Measurements from ENCODE around the gene DPP3. TPM values are rescaled to one million over a fixed set of nuclear protein-coding genes. Genes with fewer than 3 reads are reported as not detected.

Gene DPP3
- total and polyA plus RNA-seq, 2 donors (not counting 1 experiment from before 2014, with no cell fraction given): 21.5 to 40.6 TPM

DNA sequence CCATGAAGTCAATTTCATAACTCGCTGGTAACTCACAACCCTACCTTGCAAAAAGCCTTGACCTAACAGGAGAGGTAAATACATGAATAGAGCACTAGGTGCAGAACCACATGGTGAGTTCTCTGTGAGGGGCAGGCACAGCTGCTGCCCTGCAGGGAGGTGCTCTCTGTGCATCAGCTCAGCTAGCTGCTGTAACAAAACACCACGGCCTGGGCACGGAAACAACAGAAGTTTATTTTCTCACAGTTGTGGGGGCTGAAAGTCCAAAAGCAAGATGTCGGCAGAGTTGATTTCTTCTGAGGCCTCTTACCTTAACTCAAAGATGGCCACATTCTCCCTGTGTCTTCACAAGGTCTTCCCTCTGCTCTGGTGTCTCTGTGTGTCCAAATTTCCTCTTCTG is 28.6 kb upstream of the DPP3 start:
- Mint-ChIP-seq H3K27ac (no peak overlapping the region), H3K4me3 (no peak overlapping the region), H3K27me3 (peaks cover 8% of the 10 kb centered on the region), H3K4me1 (peaks cover 9% of the 10 kb centered on the region), H3K9me3 (ENCODE audit: insufficient read depth) (no peaks in the 10 kb centered on the region)
- ChIA-PET POLR2A (no interaction called here), CTCF (no interaction called here)
- no peak for ATAC-seq (ENCODE audit: low read depth)
- Histone ChIP-seq H3K9ac (ENCODE audit: low read length) (no peak overlapping the region), H3K9me3 (ENCODE audit: control extremely low read depth in 1 of 3, control insufficient read depth in 2 of 3, insufficient read depth in 1 of 3, low read length in 2 of 3) (no peaks in the 10 kb centered on the region), H3K4me1 (ENCODE audit: control insufficient read depth in 2 of 2, insufficient read depth in 2 of 2, low read length in 2 of 2) (peaks cover 9 to 14% of the 10 kb centered on the region in 2 donors), H3K27ac (ENCODE audit: low read length in 2 of 2) (no peak overlapping the region), H2AFZ (ENCODE audit: insufficient read depth, low read depth, low read length, poor library complexity, severe bottlenecking) (no peak overlapping the region), H3K27me3 (replicated peaks in 1 of 4; ENCODE audit: control extremely low read depth in 1 of 4, control insufficient read depth in 3 of 4, insufficient read depth in 4 of 4, low read length in 3 of 4) (peaks cover 0 to 3% (median 0%) of the 10 kb centered on the region in 4 experiments), H3K36me3 (replicated peaks in 1 of 2; ENCODE audit: control extremely low read depth in 1 of 2, control insufficient read depth in 1 of 2, extremely low read depth in 1 of 2, insufficient read depth in 2 of 2, low read length in 1 of 2) (no peaks in the 10 kb centered on the region), H3K4me3 (ENCODE audit: control extremely low read depth in 1 of 5, extremely low read depth in 1 of 5, insufficient read depth in 1 of 5, low read depth in 2 of 5, low read length in 4 of 5) (no peak overlapping the region), H4K20me1 (ENCODE audit: control insufficient read depth, insufficient read depth, low read length, poor library complexity, severe bottlenecking) (no peaks in the 10 kb centered on the region), H3K4me2 (replicated peaks; ENCODE audit: low read depth, low read length, poor library complexity, severe bottlenecking) (no peak overlapping the region), H3K79me2 (ENCODE audit: control insufficient read depth, insufficient read depth, low read length) (no peaks in the 10 kb centered on the region)
- DNase-seq: no peak
- WGBS (ENCODE audit: insufficient coverage): 93% methylated on average over 3 of the region's 4 CpGs
- TF ChIP-seq, protein P1, sequence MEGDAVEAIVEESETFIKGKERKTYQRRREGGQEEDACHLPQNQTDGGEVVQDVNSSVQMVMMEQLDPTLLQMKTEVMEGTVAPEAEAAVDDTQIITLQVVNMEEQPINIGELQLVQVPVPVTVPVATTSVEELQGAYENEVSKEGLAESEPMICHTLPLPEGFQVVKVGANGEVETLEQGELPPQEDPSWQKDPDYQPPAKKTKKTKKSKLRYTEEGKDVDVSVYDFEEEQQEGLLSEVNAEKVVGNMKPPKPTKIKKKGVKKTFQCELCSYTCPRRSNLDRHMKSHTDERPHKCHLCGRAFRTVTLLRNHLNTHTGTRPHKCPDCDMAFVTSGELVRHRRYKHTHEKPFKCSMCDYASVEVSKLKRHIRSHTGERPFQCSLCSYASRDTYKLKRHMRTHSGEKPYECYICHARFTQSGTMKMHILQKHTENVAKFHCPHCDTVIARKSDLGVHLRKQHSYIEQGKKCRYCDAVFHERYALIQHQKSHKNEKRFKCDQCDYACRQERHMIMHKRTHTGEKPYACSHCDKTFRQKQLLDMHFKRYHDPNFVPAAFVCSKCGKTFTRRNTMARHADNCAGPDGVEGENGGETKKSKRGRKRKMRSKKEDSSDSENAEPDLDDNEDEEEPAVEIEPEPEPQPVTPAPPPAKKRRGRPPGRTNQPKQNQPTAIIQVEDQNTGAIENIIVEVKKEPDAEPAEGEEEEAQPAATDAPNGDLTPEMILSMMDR (IDR thresholded peaks at IDR 0.05): no peak
- TF ChIP-seq EZH2 (IDR thresholded peaks at IDR 0.05; ENCODE audit: borderline replicate concordance, insufficient read depth, low read depth, low read length, poor library complexity, severe bottlenecking): no peak
- intact Hi-C loops (cut with micrococcal nuclease): no loop called here

DNA sequence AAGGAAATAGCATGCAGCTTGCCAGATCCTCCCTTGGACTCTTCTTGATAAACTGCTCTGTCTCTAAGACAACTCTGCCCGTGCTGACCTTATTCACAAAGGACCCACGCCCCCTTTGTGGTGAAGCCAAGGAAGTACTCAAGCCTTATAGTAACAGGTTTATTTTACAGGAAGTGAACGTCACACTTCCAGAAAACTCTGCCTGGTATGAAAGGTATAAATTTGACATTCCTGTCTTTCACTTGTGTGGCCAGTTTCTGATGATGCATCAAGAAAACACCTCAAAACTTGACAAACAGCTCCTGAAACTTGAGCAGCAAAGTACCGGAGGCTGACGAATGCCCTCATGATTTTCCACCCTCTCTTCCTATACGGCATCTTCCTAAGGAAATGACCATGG is 26.0 kb upstream of the DPP3 start:
- Mint-ChIP-seq H3K27me3 (peaks cover 8% of the 10 kb centered on the region), H3K9me3 (ENCODE audit: insufficient read depth) (no peaks in the 10 kb centered on the region), H3K4me3 (no peak overlapping the region), H3K4me1 (peaks cover 27% of the 10 kb centered on the region), H3K27ac (no peak overlapping the region)
- ChIA-PET CTCF (no interaction called here), POLR2A (no interaction called here)
- 73% methylated on average over 3 of the region's 6 CpGs for WGBS (ENCODE audit: insufficient coverage)
- intact Hi-C loops (cut with micrococcal nuclease): no loop called here
- no peak overlapping the region for H2AFZ ChIP-seq (ENCODE audit: insufficient read depth, low read depth, low read length, poor library complexity, severe bottlenecking)
- H3K27ac ChIP-seq (ENCODE audit: low read length in 2 of 2): no peak overlapping the region
- ATAC-seq (ENCODE audit: low read depth) (no peak), DNase-seq (no peak)
- H3K36me3 ChIP-seq (replicated peaks in 1 of 2; ENCODE audit: control extremely low read depth in 1 of 2, control insufficient read depth in 1 of 2, extremely low read depth in 1 of 2, insufficient read depth in 2 of 2, low read length in 1 of 2): no peaks in the 10 kb centered on the region
- H3K9ac ChIP-seq (ENCODE audit: low read length): no peak overlapping the region
- H4K20me1 ChIP-seq (ENCODE audit: control insufficient read depth, insufficient read depth, low read length, poor library complexity, severe bottlenecking): no peaks in the 10 kb centered on the region
- no peak overlapping the region for H3K4me2 ChIP-seq (replicated peaks; ENCODE audit: low read depth, low read length, poor library complexity, severe bottlenecking)
- no peaks in the 10 kb centered on the region for H3K9me3 ChIP-seq (ENCODE audit: control extremely low read depth in 1 of 3, control insufficient read depth in 2 of 3, insufficient read depth in 1 of 3, low read length in 2 of 3)
- TF ChIP-seq, protein P1 (IDR thresholded peaks at IDR 0.05): no peak
- TF ChIP-seq EZH2 (IDR thresholded peaks at IDR 0.05; ENCODE audit: borderline replicate concordance, insufficient read depth, low read depth, low read length, poor library complexity, severe bottlenecking): no peak
- H3K27me3 ChIP-seq (replicated peaks in 1 of 4; ENCODE audit: control extremely low read depth in 1 of 4, control insufficient read depth in 3 of 4, insufficient read depth in 4 of 4, low read length in 3 of 4): no peaks in the 10 kb centered on the region
- no peak overlapping the region for H3K4me3 ChIP-seq (ENCODE audit: control extremely low read depth in 1 of 5, extremely low read depth in 1 of 5, insufficient read depth in 1 of 5, low read depth in 2 of 5, low read length in 4 of 5)
- no peaks in the 10 kb centered on the region for H3K79me2 ChIP-seq (ENCODE audit: control insufficient read depth, insufficient read depth, low read length)
- peaks cover 32 to 35% of the 10 kb centered on the region in 2 donors for H3K4me1 ChIP-seq (ENCODE audit: control insufficient read depth in 2 of 2, insufficient read depth in 2 of 2, low read length in 2 of 2)

All from B cell (primary cell).